Stimulated activated CD8-positive, alpha-beta memory T cell treated with anti-CD3 and anti-CD28 coated beads, Interleukin-15, amount 100 ng/mL, for 48 hours (primary cell): ENCODE data around the gene SMC5.
"Not testable (repeated sequence)": the region's sequence is repeated elsewhere in the genome, so short reads cannot be mapped to it uniquely, and the experiment has no call there.

Source experiments
- DNase-seq, 2 donors: peaks; one replicate each; pipeline ENCODE4 v3.0.0-alpha.2; 2020; ENCODE audit warnings: low read depth in 2 of 2

Gene SMC5

GRCh38 chr9:70363760-70364159, 105.0 kb downstream of the SMC5 start:
- DNase-seq = no peak

GRCh38 chr9:70367305-70367930, 108.6 kb downstream of the SMC5 start:
- no peak for DNase-seq

- no peak for DNase-seq
Observed at GRCh38 chr9:70374962-70375618, 116.3 kb downstream of the SMC5 start.

GRCh38 chr9:70382046-70382708, 123.4 kb downstream of the SMC5 start:
- no peak for DNase-seq

- DNase-seq = no peak
Observed at GRCh38 chr9:70382709-70383605, 124.2 kb downstream of the SMC5 start.

- DNase-seq = no peak
Observed at GRCh38 chr9:70385426-70385825, 126.6 kb downstream of the SMC5 start.

- DNase-seq = no peak
Observed at GRCh38 chr9:70387663-70388062, 128.9 kb downstream of the SMC5 start.

GRCh38 chr9:70389188-70389587, 130.4 kb downstream of the SMC5 start:
- no peak for DNase-seq

- no peak for DNase-seq
Observed at GRCh38 chr9:70389621-70390266, 131.0 kb downstream of the SMC5 start.

- DNase-seq = no peak
Observed at GRCh38 chr9:70390933-70391341, 132.2 kb downstream of the SMC5 start.

GRCh38 chr9:70392189-70392588, 133.4 kb downstream of the SMC5 start:
- DNase-seq = no peak

- no peak for DNase-seq
Observed at GRCh38 chr9:70392850-70393249, 134.1 kb downstream of the SMC5 start.

- no peak for DNase-seq
Observed at GRCh38 chr9:70395652-70396051, 136.9 kb downstream of the SMC5 start.

- DNase-seq = no peak
Observed at GRCh38 chr9:70398145-70398556, 139.4 kb downstream of the SMC5 start.

GRCh38 chr9:70399141-70399540, 140.4 kb downstream of the SMC5 start:
- DNase-seq = no peak

- no peak for DNase-seq
Observed at GRCh38 chr9:70400107-70400892, 141.5 kb downstream of the SMC5 start.

GRCh38 chr9:70401241-70401640, 142.5 kb downstream of the SMC5 start:
- DNase-seq = not testable (repeated sequence)

GRCh38 chr9:70402213-70402612, 143.4 kb downstream of the SMC5 start:
- no peak for DNase-seq

GRCh38 chr9:70403166-70403565, 144.4 kb downstream of the SMC5 start:
- DNase-seq = no peak

GRCh38 chr9:70403618-70404025, 144.8 kb downstream of the SMC5 start:
- DNase-seq = no peak

- DNase-seq = no peak
Observed at GRCh38 chr9:70404261-70404660, 145.5 kb downstream of the SMC5 start.
